ENCODE data around the gene MVB12B.

The MVB12B gene

DNA sequence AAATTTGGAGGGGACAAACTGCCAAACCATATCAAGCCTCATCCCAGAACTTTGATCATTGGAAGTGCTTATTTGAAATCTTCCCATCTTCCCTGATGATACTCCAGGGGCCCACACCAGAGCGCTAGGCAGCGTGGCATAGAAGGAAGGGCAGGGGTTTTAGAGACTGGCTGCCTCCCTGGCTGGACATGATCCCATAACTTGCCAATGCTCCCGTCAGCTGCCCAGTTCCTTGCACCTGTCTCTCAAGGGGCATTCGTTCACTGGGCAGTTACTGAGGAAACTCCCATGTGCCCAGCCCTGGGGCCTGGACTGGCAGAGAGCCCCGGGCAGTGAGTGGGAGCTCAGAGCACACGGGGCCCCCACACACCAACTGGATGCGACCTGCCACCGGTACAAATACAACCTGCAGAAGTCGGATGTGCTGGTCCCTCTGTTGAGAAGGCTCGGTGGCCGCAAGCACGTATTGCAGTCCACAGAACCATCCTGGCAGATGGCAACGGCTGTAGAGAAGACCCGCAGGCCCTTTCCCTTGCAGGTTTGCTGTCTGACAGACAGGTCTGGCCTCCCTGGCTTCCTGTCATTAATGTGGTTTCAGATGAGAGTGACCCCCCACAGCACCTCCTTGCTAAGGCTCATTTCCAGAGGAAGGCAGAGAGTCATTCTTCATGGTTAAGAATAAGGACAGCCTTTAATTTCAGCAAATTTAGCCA lies 122.4 kb downstream of the MVB12B start:
- in situ Hi-C loops (cut with MboI; ENCODE audit: low sequenced_read_pairs), result no loop called here

DNA sequence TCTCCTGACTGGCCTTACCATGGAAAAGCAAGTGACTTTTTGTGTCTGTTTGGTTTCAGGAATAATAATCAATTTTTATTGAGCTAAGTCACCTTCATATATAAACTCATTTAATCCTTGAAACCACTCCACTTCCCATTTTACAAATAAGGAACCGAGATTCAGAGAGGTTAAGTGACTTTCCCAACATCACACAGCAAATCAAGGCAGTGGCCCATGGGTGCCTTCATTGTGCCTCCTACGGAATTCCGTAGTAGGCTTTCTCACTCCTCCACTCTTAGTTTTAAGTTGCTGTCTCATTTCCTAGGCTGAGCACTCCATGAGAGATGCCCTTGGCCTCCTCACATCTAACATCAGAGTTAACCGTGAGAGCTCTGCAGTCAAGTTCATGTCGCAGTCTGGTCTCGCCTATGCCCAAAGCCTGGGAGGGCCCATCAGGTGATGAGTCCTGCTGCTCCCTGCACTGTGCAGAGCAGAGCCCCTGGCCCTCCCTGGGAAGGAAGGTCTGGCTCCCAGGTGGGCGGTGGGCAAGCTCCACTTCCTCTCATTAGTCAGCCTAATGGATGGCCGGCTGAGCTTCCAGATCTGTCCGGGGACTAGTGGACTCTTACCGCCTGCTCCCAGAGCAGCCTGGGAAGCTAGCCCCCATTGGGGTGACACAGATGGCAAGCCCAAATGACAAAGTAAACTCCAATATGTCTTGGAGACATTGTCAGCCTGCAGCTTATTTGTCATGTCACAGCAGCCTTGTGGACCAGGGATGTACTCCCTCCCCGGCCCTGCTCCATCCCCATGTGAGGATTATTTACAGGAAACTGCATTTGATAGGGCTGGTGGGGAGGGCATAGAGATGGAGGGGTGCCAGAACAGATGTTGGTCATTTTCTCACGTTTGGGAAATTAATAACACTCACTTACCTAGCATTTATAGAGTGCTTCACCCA lies 123.4 kb downstream of the MVB12B start:
- in situ Hi-C loops (cut with MboI; ENCODE audit: low sequenced_read_pairs), result no loop called here

DNA sequence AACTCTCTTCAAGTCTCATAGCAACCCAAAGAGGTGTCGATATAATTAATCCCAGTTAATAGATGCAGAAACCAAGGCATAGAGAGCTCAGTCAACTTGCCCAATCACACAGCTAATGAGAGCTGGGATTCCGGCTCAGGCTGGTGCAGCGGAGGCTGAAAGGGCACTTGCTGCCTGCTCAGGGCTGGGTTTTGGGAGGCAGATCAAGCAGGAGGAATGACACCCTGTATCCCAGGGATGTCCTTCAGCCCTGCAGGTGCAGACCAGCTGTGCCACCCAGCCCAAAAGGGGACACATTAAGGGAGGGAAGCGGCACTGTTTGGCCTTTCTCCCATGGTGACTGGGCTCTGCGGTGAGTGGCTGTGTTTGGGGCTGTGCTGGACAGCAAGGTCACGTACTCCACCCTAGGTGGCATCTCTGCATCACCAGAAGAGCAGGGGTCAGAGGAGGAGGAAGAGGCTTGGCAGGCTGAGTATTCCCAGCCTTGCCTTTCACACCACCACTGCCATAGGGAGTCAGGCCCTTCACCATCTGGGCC lies 124.1 kb downstream of the MVB12B start:
- in situ Hi-C loops (cut with MboI; ENCODE audit: low sequenced_read_pairs), result no loop called here

DNA sequence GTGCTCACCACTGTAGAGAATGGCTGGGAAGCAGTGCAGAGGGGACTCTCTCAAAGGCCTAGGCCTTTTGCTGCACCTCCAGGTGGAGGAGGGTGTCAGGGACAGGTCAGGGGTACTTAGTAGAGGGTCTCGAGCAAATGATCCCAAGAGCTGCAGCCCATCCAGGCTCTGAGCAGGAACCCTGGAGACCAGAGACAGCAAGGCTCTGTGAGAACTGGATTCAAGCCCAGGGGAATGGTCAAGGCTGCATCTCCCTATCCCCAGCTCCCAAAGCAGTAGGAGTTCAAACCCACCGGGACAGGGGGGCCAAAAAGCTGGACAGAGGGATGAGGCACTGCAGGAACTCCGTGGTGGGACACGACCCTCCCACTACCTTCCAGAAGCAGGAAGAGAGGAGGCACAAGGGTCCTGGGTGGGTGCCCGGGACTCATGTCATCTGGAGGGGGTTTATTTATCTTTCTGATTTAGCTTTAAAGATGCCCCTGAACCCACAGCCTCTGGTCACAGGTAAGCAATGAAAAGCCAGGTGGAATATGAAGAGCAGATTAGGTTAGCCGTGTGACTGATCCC lies 124.8 kb downstream of the MVB12B start:
- in situ Hi-C loops (cut with MboI; ENCODE audit: low sequenced_read_pairs), result no loop called here

DNA sequence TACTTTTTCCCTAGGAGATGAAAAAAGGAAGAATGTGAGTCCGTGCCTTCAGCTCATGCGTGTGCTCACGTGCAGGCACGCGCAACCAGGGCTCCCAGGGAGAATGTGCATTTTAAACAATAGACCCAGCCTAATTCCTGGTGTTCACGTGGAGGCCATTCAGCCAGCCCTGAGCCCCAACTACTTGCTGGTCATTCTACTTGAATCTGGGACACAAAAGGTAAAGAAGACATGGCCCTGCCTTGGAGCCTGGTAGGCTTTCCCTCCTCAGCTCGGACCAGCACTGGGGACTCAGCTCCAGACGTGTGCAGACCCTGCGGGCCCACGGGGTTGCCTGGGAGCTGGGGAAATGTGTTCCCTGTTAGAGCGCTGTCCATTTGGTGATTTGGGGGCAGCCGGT lies 125.5 kb downstream of the MVB12B start:
- in situ Hi-C loops (cut with MboI; ENCODE audit: low sequenced_read_pairs), result no loop called here

DNA sequence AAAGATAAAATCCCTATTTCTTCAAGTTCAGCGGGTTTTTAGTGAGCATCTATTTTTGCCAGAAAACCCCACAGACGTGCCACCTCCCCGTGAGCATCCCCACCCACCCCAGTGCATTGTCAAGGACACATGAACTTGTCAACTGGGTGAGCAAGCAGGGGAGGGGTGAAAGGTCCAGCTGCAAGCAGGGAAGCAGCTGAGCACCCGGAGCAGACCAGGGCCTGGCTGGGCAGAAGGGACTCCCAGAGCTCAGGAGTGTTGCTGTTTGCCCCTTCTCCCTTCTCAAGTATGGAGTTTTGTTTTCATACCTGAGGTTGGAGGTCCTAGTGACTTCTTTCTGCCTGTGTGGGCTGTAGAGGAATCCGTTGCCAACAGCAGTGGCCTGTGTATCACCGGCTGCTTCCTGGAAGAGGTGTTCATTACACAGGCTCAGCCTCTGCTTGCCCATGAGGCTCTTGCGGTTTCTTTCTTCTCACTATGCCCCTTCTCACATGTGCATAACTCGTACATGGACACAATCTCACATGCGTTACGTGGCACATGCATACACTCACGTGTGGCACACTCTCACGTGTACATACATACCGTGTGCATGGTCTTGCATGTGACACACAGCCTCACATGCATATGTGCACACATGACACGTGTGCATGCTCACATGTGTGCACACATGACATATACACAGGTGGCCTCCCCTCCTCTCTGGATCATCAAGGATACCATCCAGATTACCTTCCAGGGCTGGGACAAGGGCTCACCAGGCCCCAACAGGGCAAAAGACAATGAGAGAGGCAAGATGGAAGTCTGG lies 126.7 kb downstream of the MVB12B start:
- in situ Hi-C loops (cut with MboI; ENCODE audit: low sequenced_read_pairs), result no loop called here

DNA sequence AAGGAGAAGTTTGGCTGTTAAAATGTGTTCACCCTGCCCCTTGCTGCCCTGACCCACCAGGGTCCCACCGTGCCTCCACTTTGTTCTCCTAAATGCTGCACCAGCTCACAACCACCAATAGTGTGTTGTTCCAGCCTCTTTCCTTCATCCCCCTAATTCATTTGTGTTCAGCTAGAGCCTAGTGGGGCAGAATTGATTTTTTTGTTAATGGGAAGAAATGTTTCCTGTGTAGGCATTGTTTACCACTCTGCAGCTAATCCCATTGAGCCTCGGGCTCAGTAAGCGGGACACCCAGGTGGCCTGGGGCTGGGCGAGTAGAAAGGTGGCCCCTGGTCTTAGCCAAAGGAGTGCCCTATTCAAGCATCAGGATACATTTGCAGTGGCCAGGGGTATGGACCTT lies 127.6 kb downstream of the MVB12B start:
- in situ Hi-C loops (cut with MboI; ENCODE audit: low sequenced_read_pairs), result no loop called here

DNA sequence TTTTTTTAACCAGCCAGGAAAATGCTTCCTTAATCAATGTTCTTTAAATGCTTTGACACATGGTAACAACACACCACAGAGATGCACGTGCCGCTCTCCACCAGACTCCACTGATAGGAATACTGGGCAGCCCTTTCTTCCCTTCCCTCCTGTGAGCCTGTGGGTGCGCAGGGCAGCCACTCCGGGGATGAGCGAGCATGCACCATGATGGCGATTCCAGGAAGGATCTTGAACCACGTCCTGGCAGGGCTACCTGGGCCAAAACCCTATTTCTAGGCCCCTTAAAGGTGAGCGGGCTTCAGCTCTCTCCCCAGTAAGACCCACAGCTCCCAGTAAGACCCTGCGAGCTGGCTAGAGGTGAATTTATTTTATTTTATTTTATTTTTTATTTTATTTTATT lies 128.2 kb downstream of the MVB12B start:
- in situ Hi-C loops (cut with MboI; ENCODE audit: low sequenced_read_pairs), result no loop called here

DNA sequence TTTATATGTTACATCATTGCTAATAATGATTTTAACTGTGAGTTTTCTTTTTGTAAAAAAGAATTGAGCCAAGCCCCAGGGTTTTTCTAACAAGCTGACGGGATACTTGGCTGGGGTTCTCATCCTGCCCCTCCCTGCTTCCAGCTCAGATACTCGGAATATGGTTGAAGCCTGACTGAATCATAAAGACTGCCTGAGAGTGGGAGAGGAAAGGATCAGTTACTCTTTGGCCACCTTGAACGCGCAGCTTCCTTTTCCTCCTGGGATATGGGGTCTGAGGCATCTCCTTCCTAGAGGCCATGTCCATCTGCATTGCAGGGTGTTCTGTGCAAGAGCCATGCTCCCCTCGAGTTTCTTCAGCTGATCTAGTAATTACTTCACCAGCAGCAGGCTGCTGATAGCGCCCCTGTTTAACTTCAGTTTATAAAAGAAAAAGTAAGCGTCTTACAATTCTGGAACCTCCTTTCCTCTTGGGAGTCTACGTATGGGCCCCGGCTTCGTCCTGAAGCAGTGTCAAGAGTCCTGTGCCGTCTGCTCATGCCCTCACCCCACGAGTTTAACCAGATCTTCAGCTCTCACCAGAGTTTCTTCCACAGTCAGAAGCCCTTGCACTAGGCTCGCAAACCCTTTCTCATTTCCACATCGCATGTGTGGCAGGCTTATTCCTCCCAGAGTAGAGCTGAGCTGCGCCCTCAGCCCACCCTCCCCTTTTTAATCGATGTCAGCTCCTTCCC lies 130.0 kb downstream of the MVB12B start:
- in situ Hi-C loops (cut with MboI; ENCODE audit: low sequenced_read_pairs), result no loop called here

DNA sequence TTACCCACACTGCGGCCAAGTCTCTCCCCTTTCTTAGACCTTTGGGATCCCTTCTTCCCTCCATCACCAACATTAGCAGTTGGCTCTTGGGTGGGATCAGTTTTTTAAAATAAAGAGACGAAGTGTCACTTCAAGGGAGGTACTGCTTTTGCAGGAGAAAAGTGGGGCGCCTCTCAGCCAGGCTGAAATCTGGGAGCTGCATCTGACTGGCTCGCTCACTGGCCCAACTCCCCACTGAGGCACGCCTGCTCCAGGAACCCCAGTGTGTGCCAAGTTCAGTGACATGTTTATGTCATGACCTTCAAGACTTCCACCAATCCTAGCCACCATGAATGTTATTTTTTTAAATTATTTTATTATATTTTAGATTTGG lies 130.5 kb downstream of the MVB12B start:
- in situ Hi-C loops (cut with MboI; ENCODE audit: low sequenced_read_pairs), result no loop called here

DNA sequence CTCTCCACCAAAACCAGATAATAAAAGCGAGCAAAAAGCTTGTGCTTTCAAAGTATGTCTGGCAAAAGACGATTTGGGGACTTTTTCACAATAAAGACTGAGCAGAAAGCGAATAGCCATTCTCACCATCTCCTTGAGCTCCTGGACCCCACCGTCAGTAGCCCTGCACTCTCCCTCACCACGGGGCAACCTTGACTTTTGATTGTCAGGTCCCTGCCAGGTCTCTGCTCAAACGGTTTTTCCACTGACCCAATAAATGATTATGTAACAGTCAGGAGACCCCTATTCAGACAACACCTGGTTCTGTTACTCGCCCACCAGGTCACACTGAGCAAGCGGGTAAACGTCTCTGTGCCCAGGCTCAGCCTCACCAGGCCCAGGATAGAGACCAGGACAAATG lies 131.3 kb downstream of the MVB12B start:
- in situ Hi-C loops (cut with MboI; ENCODE audit: low sequenced_read_pairs), result no loop called here

DNA sequence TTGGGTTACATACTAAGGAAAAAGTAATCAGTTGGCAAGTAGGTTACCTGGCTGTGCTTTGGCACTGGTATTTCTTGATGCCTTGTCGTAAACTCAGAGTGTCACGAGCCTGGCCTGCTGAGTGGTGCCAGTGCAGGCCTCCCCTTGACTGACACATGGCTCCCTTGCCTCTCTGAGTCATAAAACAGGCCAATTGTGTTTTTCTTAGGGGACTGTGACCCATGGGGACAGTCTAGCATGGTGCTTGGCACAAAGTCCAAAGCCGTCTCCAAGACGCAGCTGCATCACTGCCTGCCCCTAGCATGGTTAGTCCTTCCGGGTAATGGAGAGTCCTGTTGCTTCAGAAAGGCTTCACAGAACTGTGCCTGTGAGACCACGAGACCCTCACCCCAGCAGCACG lies 132.5 kb downstream of the MVB12B start:
- in situ Hi-C loops (cut with MboI; ENCODE audit: low sequenced_read_pairs), result no loop called here

DNA sequence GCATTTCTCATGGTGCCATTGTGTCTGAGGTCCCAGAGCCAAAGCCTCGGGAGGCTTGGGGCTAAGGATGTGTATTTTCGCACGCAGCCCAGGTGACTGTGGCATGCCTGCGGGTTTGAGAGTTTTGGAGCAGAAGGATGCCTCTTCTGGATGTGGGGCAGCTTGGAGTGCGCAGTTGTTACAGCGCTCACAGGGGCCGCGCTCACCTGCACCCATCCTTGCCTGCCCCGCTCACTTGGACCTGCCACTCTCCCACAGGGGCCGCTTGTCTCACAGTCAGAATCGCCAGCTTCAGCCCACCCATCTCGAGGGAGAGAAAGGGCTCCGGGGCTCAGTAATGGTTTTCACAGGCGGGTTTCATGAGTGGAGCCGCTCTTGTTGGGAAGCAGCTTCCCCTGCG lies 132.9 kb downstream of the MVB12B start:
- in situ Hi-C loops (cut with MboI; ENCODE audit: low sequenced_read_pairs), result no loop called here

DNA sequence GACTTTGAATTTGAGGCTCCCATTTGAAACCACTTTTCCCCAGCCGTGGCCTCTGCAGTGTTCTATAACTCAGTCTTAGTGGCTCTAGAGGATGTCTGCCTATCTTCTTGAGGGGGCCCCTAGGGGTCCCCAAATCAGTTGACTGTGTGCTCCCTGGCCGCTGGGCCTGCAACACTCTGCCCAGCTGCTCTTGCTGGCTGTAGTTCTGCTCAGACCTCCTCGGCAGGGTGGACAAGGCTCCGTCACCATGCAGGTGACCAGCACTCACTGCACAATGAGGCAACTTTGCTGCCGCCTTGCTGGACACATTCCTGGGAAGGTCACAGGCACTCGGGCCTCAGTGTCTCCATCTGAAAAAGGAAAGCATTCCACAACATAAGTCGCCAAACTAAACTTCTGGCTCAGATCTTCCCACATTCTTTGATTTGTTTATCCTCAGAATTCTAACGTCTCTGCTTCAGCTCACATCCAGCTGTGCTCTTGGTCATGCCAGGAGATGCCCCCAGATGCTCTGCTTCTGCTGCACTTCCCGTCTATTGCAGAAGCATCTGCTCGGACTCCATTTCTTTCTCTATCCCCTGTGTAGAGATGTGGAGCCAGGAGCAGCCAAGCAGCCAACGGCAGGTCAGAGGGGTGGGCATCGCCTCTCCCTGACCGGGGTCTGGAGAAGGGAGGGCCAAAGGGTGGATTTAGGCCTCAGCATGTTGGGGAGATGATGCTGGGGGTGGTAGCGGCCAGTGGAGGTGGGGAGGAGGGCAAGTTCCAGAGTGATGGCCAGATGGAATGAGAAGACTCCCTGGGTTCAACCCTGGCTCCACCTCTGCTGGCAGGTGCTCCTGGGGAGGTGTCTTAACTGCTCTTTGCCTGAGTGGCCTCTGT lies 133.6 kb downstream of the MVB12B start:
- in situ Hi-C loops (cut with MboI; ENCODE audit: low sequenced_read_pairs), result no loop called here

DNA sequence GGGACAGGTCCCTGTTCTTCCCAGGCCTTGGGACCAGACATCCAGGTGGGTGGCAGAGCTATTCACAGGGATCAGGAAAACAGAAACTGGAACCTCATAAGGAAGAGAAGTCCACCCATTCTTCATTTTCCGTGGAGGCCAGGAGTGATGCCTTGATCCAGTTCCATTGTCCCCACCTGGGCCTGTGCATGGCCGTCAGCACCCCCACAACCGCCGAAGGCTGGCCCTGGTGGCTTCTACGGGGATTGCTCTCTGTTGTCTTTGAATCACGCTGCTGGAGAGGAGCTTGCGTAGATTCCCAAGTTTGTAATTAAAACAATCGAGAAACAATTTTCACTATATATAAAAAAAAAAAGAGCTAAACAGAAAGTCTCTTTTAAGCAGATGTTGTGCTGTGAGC lies 134.4 kb downstream of the MVB12B start:
- in situ Hi-C loops (cut with MboI; ENCODE audit: low sequenced_read_pairs), result no loop called here

DNA sequence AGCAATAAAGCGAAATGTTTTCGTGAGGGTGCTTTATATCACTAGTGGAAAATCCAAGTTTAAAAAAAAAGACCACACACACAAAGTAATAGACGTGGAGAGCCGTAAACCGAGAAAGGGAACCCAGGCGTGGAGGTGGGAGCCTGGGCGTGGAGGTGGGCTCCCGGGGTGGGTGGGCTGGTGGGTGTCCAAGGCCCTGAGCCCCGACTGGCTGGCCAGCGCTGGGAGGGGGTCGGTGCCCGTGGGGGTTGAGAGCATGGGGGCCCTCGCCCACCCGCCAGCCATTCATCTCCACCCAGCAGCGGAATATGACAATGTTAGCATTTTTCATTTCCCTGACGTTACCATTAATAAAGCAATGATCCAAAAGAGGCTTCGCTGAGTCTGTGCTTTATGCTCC lies 135.0 kb downstream of the MVB12B start:
- in situ Hi-C loops (cut with MboI; ENCODE audit: low sequenced_read_pairs), result no loop called here

DNA sequence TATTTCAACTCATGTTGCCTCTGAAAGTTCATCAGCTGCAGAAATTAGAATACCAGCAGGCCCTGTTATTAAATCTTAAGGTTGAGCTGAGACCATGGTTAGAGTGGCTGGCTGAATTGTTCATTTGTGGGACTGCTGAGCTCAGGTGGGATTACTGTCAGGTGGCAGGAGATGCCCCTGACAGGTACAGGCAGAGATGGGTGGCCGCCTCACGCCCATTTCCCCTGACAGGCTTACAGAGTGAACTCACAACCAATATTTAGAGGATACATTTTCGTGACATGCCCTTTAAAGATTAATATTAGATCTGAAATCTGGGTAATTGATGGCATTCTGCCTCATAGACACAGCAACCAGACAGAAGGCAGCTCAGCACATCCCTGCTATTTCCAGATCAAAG lies 136.0 kb downstream of the MVB12B start:
- in situ Hi-C loops (cut with MboI; ENCODE audit: low sequenced_read_pairs), result no loop called here

DNA sequence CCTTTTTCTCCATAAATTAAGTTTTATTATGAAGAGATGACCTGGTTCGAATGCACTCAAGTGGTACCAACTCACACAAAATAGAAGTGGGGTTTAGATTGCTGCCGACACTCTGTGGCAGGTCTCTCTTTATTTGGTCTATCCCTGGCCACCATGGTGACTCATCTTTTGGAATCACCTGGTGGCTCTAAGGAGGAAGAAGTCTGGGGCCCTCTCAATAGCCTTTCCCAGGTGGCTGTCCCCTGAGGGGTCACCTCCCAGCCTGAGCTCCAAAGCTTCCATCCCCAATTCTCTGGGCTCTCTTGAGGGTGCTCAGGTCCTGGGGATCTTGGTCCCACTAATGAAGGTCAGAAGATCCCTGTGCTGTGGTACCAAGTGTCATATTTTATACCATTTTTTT lies 136.8 kb downstream of the MVB12B start:
- in situ Hi-C loops (cut with MboI; ENCODE audit: low sequenced_read_pairs), result no loop called here

DNA sequence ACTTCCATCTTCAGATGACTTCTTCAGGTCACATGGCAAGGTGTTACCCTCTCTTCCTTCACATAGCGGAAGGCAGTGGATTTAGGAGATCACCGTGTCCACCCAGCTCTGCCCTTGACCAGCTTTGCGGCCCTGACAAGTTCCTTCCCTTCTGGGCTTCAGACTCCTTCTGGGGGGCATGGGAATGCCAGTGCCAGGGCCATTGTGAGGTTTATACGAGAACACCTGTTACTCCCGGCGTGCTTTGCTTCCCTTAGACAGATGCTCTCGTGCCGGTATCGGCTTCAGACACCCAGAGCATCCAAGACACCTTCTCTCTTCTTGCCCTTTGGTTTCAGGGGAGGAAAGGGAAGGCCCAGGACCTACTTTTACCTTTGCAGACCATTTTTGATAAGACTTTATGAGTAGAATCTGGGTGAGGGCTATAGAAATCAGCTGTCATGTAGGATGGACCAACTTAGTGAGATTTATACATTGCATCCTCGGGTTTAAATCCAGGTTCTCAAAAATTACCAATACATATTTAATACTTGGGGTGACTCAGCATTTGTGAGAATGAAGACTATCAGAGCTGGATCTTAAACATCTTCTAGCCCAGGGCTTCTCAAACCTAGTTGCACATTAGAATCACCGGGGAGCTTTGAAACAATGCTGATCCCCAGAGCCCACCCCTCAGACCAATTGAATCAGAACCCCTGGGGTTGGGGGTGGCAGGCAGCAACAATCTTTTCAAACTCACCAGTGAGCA lies 138.2 kb downstream of the MVB12B start:
- in situ Hi-C loops (cut with MboI; ENCODE audit: low sequenced_read_pairs), result no loop called here
